Right lobe of liver (tissue), 4 donors: ENCODE measurements around the gene PLXNA4.

Source experiments
- CTCF ChIP-seq, 4 donors: fragments of 200-600 bp in 3 of 4; fragments of 450-650 bp in 1 of 4; IDR thresholded peaks; one replicate each; pipeline versions ENCODE4 v1.5.1 to v1.8.0; 2016 to 2022; ENCODE audit warnings: antibody characterized with exemption in 4 of 4, mild to moderate bottlenecking in 2 of 4
- POLR2A ChIP-seq: fragments of 450-650 bp; IDR thresholded peaks from one replicate; pipeline ENCODE4 v1.6.1; 2017; ENCODE audit warnings: antibody characterized with exemption, mild to moderate bottlenecking
- donor health status: DM: no; HTN: no; CAD: no.
- donor health status: DM: no; HTN: no; CAD: no.
- donor health status: DM: no; HTN: yes; CAD: no.

DNA sequence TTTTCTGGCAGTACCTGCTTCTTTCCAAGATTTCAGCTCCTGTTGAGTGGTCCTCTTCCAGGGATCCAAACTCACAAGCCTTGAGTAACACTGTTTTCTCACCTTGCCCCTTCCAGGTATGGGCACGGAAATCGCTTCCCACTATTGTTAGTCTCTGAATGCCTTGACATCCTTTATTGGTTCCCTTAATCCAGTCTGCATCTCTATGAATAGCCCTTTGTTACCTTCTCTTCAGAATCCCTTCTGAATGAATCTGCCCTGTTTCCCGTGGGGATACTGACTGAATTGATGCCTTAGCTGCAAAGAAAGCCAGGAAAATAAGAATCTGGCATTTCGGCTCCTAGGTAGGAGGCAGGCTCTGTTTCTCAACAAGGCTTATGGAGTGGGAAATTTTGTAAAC is 467.7 kb downstream of the PLXNA4 start:
- TF ChIP-seq CTCF (IDR thresholded peaks at IDR 0.05) (no peak), POLR2A (no peak)
